Measurements from ENCODE around the gene ARSG.

DNA sequence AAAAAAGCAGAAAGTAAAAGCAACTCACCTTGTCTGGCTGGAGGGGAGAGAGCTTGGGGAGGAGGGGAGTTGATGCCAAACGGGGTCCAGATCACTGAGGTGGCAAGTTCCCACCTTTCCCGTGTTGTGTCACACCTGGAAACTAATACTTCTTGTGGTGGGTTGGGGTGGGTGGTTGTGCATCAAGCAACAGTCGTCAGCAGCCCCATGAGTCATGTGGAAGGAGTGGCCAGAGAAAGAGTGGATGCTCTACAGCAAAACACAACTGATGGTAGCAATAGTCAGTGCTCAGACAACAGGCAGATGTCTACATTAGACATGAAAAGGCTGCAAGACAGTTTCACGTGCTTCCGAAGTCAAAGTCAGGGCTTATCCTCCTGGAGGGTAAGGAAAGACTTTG, 35.4 kb downstream of the ARSG start:
- TF ChIP-seq, protein P1, sequence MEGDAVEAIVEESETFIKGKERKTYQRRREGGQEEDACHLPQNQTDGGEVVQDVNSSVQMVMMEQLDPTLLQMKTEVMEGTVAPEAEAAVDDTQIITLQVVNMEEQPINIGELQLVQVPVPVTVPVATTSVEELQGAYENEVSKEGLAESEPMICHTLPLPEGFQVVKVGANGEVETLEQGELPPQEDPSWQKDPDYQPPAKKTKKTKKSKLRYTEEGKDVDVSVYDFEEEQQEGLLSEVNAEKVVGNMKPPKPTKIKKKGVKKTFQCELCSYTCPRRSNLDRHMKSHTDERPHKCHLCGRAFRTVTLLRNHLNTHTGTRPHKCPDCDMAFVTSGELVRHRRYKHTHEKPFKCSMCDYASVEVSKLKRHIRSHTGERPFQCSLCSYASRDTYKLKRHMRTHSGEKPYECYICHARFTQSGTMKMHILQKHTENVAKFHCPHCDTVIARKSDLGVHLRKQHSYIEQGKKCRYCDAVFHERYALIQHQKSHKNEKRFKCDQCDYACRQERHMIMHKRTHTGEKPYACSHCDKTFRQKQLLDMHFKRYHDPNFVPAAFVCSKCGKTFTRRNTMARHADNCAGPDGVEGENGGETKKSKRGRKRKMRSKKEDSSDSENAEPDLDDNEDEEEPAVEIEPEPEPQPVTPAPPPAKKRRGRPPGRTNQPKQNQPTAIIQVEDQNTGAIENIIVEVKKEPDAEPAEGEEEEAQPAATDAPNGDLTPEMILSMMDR (IDR thresholded peaks at IDR 0.05) = no peak
- TF ChIP-seq GTF2I (CRISPR knock-in tag; conservative IDR thresholded peaks at IDR 0.05) = no peak
- no peak for TF ChIP-seq ZNF138 (CRISPR knock-in tag; conservative IDR thresholded peaks at IDR 0.05)
- TF ChIP-seq, protein P2, sequence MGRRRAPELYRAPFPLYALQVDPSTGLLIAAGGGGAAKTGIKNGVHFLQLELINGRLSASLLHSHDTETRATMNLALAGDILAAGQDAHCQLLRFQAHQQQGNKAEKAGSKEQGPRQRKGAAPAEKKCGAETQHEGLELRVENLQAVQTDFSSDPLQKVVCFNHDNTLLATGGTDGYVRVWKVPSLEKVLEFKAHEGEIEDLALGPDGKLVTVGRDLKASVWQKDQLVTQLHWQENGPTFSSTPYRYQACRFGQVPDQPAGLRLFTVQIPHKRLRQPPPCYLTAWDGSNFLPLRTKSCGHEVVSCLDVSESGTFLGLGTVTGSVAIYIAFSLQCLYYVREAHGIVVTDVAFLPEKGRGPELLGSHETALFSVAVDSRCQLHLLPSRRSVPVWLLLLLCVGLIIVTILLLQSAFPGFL (CRISPR knock-in tag; IDR thresholded peaks at IDR 0.05; ENCODE audit: borderline replicate concordance) = no peak
- TF ChIP-seq JUN (CRISPR knock-in tag; IDR thresholded peaks at IDR 0.05) = no peak
